HG03108 (cell line): ENCODE measurements around the gene DCTD.

Source experiments
- ATAC-seq: cut with Tn5 transposase; IDR thresholded peaks from one replicate; pipeline ENCODE4 v1.9.1; 2021; ENCODE audit warnings: moderate library complexity; ENCODE audit not compliant: unreplicated experiment

DCTD gene

GRCh38 chr4:182874797-182875345 lies 42.3 kb downstream of the DCTD start:
- ATAC-seq: no peak

- no peak for ATAC-seq
These were observed 42.9 kb downstream of the DCTD start for GRCh38 chr4:182874304-182874751.

GRCh38 chr4:182873726-182874125 lies 43.5 kb downstream of the DCTD start:
- ATAC-seq: no peak

- no peak for ATAC-seq
These were observed 43.9 kb downstream of the DCTD start for GRCh38 chr4:182873289-182873688.

GRCh38 chr4:182872886-182873285 lies 44.3 kb downstream of the DCTD start:
- no peak for ATAC-seq

GRCh38 chr4:182871616-182872015 lies 45.6 kb downstream of the DCTD start:
- ATAC-seq: no peak

GRCh38 chr4:182869697-182870096 lies 47.5 kb downstream of the DCTD start:
- no peak for ATAC-seq

GRCh38 chr4:182866746-182867145 lies 50.4 kb downstream of the DCTD start:
- no peak for ATAC-seq

GRCh38 chr4:182863501-182863900 lies 53.7 kb downstream of the DCTD start:
- no peak for ATAC-seq

GRCh38 chr4:182862921-182863320 lies 54.3 kb downstream of the DCTD start:
- ATAC-seq: no peak

GRCh38 chr4:182862141-182862875 lies 54.9 kb downstream of the DCTD start:
- no peak for ATAC-seq

GRCh38 chr4:182861346-182861745 lies 55.8 kb downstream of the DCTD start:
- no peak for ATAC-seq

- no peak for ATAC-seq
These were observed 57.5 kb downstream of the DCTD start for GRCh38 chr4:182859730-182860129.

- ATAC-seq: no peak
These were observed 58.5 kb downstream of the DCTD start for GRCh38 chr4:182858711-182859110.

GRCh38 chr4:182856862-182857261 lies 60.3 kb downstream of the DCTD start:
- ATAC-seq: no peak

GRCh38 chr4:182855877-182856276 lies 61.3 kb downstream of the DCTD start:
- ATAC-seq: no peak

GRCh38 chr4:182855312-182855711 lies 61.9 kb downstream of the DCTD start:
- no peak for ATAC-seq

- ATAC-seq: no peak
These were observed 62.7 kb downstream of the DCTD start for GRCh38 chr4:182854466-182854865.

- ATAC-seq: no peak
These were observed 63.4 kb downstream of the DCTD start for GRCh38 chr4:182853731-182854330.

GRCh38 chr4:182848685-182849084 lies 68.5 kb downstream of the DCTD start:
- ATAC-seq: no peak

GRCh38 chr4:182847576-182848450 lies 69.4 kb downstream of the DCTD start:
- no peak for ATAC-seq
